MCF 10A (cell line): ENCODE measurements around the gene ACOD1. TPM values are rescaled to one million over a fixed set of nuclear protein-coding genes. Genes with fewer than 3 reads are reported as not detected.
A peak's percentile ranks its signal among the peaks of the same experiment; 100 is the strongest.

ENCODE experiments used
- BruUV-seq: library from RNA; stranded (reverse); fragments of 400-500 nt; replicated peaks from 2 replicates; lab custom pipeline; 2021; lab: Mats Ljungman, UMichigan
- CTCF ChIA-PET: fragments of 300-600 bp; sonication (Branson Sonifier 250); formaldehyde crosslinking; extraction: SDS; loops from one replicate; lab custom pipeline; 2021; ENCODE audit warnings: antibody characterized with exemption, inconsistent platforms; lab: Yijun Ruan, JAX
- POLR2A ChIA-PET: fragments of 300-600, 350-650 bp; sonication (Branson Sonifier 250); formaldehyde crosslinking; extraction: SDS; loops from one replicate; lab custom pipeline; 2020; ENCODE audit warnings: antibody characterized with exemption, inconsistent platforms; lab: Yijun Ruan, JAX
- DNase-seq: peaks from one replicate; pipeline ENCODE4 v3.0.0-alpha.2; 2018; ENCODE audit not compliant: unreplicated experiment
- H3K27ac Mint-ChIP-seq: one replicate; pipeline ENCODE4 v1.8.0; 2022; ENCODE audit warnings: mild to moderate bottlenecking, low read depth, mixed read lengths; ENCODE audit not compliant: unreplicated experiment
- H3K27me3 Mint-ChIP-seq: one replicate; pipeline ENCODE4 v1.8.0; 2022; ENCODE audit warnings: mixed read lengths; ENCODE audit not compliant: insufficient read depth, unreplicated experiment
- H3K36me3 Mint-ChIP-seq: one replicate; pipeline ENCODE4 v1.8.0; 2022; ENCODE audit warnings: mild to moderate bottlenecking, moderate library complexity, mixed read lengths; ENCODE audit not compliant: insufficient read depth, unreplicated experiment
- H3K4me1 Mint-ChIP-seq: one replicate; pipeline ENCODE4 v1.8.0; 2022; ENCODE audit warnings: mixed read lengths; ENCODE audit not compliant: insufficient read depth, unreplicated experiment
- H3K4me3 Mint-ChIP-seq: one replicate; pipeline ENCODE4 v1.8.0; 2022; ENCODE audit warnings: mild to moderate bottlenecking, moderate library complexity, mixed read lengths; ENCODE audit not compliant: unreplicated experiment
- H3K9me3 Mint-ChIP-seq: one replicate; pipeline ENCODE4 v1.8.0; 2022; ENCODE audit warnings: mixed read lengths; ENCODE audit not compliant: unreplicated experiment
- CTCF ChIP-seq: fragments of 200-600 bp; IDR thresholded peaks from one replicate; pipeline ENCODE4 v1.8.0; 2022; ENCODE audit warnings: antibody characterized with exemption, mild to moderate bottlenecking; ENCODE audit not compliant: unreplicated experiment
- intact Hi-C: fragments of 100-400 bp; cut with micrococcal nuclease; formaldehyde crosslinking; loops from 2 replicates; pipeline ENCODE4 v1.14.1; 2022
- total RNA-seq: library from RNA; stranded (reverse); gene quantifications from 2 replicates; pipeline ENCODE4 v1.2.3, GENCODE V29; 2022

The ACOD1 gene
- total RNA-seq, 1 experiment from 2014 or later, result not detected

GRCh38 chr13:76936763-76937162 is 11.5 kb upstream of the ACOD1 start:
- H3K36me3 Mint-ChIP-seq, result no peaks in the 10 kb centered on the region
- H3K4me3 Mint-ChIP-seq, result no peak overlapping the region
- no peaks in the 10 kb centered on the region for H3K27me3 Mint-ChIP-seq
- intact Hi-C loops, result no loop called here
- no peak for TF ChIP-seq CTCF
- peak overlapping the region; percentile 78 for H3K27ac Mint-ChIP-seq
- ChIA-PET POLR2A (interaction anchor here (0.7 to 2.6 kb wide), 11 partner anchors 15 to 111 kb away, joined by 3 to 11 read pairs (median 5); partner anchors contain the start of gene CLN5), CTCF (interaction anchor here (0.6 to 2.3 kb wide), 8 partner anchors 15 to 541 kb away, joined by 3 to 8 read pairs (median 4); no protein-coding TSS in a partner anchor)
- H3K9me3 Mint-ChIP-seq, result peaks cover 8% of the 10 kb centered on the region
- DNase-seq, result peak; percentile 63
- BruUV-seq, result no TSS peak
- peaks cover 38% of the 10 kb centered on the region for H3K4me1 Mint-ChIP-seq

- H3K4me1 Mint-ChIP-seq, result peaks cover 38% of the 10 kb centered on the region
- TF ChIP-seq CTCF, result no peak
- DNase-seq, result peak; percentile 98
- no peaks in the 10 kb centered on the region for H3K36me3 Mint-ChIP-seq
- ChIA-PET POLR2A (interaction anchor here (0.7 to 2.6 kb wide), 12 partner anchors 15 to 110 kb away, joined by 3 to 11 read pairs (median 5); partner anchors contain the start of gene CLN5), CTCF (interaction anchor here (0.6 to 2.3 kb wide), 6 partner anchors 20 to 53 kb away, joined by 3 to 8 read pairs (median 4); no protein-coding TSS in a partner anchor)
- intact Hi-C loops, result no loop called here
- no peak overlapping the region for H3K4me3 Mint-ChIP-seq
- no TSS peak for BruUV-seq
- H3K27me3 Mint-ChIP-seq, result no peaks in the 10 kb centered on the region
- peaks cover 8% of the 10 kb centered on the region for H3K9me3 Mint-ChIP-seq
- peak overlapping the region; percentile 78 for H3K27ac Mint-ChIP-seq
Measured at GRCh38 chr13:76937281-76937820, 11.0 kb upstream of the ACOD1 start.

- TF ChIP-seq CTCF, result no peak
- H3K27me3 Mint-ChIP-seq, result no peaks in the 10 kb centered on the region
- H3K4me3 Mint-ChIP-seq, result no peak overlapping the region
- peaks cover 8% of the 10 kb centered on the region for H3K9me3 Mint-ChIP-seq
- H3K36me3 Mint-ChIP-seq, result no peaks in the 10 kb centered on the region
- intact Hi-C loops, result no loop called here
- peak; percentile 40 for DNase-seq
- BruUV-seq, result no TSS peak
- H3K27ac Mint-ChIP-seq, result peak overlapping the region; percentile 19
- POLR2A ChIA-PET, result interaction anchor here (0.8 to 2.5 kb wide), 4 partner anchors 27 to 53 kb away, joined by 3 to 11 read pairs (median 4); partner anchors contain the start of gene CLN5
- H3K4me1 Mint-ChIP-seq, result peaks cover 43% of the 10 kb centered on the region
- CTCF ChIA-PET, result interaction anchor here (0.5 to 1.0 kb wide), 2 partner anchors 9 to 40 kb away, joined by 3 read pairs; no protein-coding TSS in a partner anchor
Measured at GRCh38 chr13:76939215-76939614, 9.1 kb upstream of the ACOD1 start.

GRCh38 chr13:76942363-76942762 is 5.9 kb upstream of the ACOD1 start:
- Mint-ChIP-seq H3K27me3 (no peaks in the 10 kb centered on the region), H3K4me3 (no peak overlapping the region), H3K36me3 (no peaks in the 10 kb centered on the region), H3K27ac (no peak overlapping the region), H3K9me3 (no peaks in the 10 kb centered on the region), H3K4me1 (peaks cover 38% of the 10 kb centered on the region)
- no TSS peak for BruUV-seq
- CTCF ChIA-PET, result interaction anchor here (0.6 to 1.0 kb wide), 4 partner anchors 8 to 1072 kb away, joined by 3 read pairs; no protein-coding TSS in a partner anchor
- no peak for DNase-seq
- intact Hi-C loops, result loop anchor here (5.0 kb wide), 1 partner anchor 35 kb away; no protein-coding TSS in a partner anchor
- POLR2A ChIA-PET, result no interaction called here
- no peak for TF ChIP-seq CTCF
